DND-41 (cell line): ENCODE measurements around the gene SLC25A27.

Source experiments
- ATAC-seq: fragments of 200-7000 bp; cut with Tn5 transposase; 3 replicates; pipeline ENCODE4 v1.9.1; 2021; ENCODE audit warnings: low read depth; ENCODE audit not compliant: insufficient read depth
- DNase-seq: peaks from one replicate; pipeline ENCODE4 v3.0.0-alpha.2; 2020
- H2AFZ ChIP-seq: 2 replicates; pipeline ENCODE4 v1.6.0; 2012; ENCODE audit warnings: low read depth, low read length
- H3K27ac ChIP-seq: 2 replicates; pipeline ENCODE4 v1.5.1; 2012; ENCODE audit warnings: low read length, inconsistent platforms
- H3K27me3 ChIP-seq: fragments of 200-600 bp; sonication (generic); 2 replicates; pipeline ENCODE4 v1.6.0; 2012; ENCODE audit warnings: low read length, mild to moderate bottlenecking, inconsistent platforms; ENCODE audit not compliant: insufficient read depth, poor library complexity
- H3K36me3 ChIP-seq: 2 replicates; pipeline ENCODE4 v1.5.1; 2012; ENCODE audit warnings: low read length, inconsistent platforms; ENCODE audit not compliant: insufficient read depth
- H3K4me1 ChIP-seq: 2 replicates; pipeline ENCODE4 v1.5.1; 2012; ENCODE audit warnings: mild to moderate bottlenecking, low read length; ENCODE audit not compliant: insufficient read depth
- H3K4me2 ChIP-seq: 2 replicates; pipeline ENCODE4 v1.6.0; 2012; ENCODE audit warnings: mild to moderate bottlenecking, moderate library complexity, low read length, inconsistent platforms; ENCODE audit not compliant: insufficient read depth
- H3K4me3 ChIP-seq, 2 experiments: fragments of 200-600 bp in 1 of 2; shearing (Covaris generic) in 1 of 2; 2 replicates each; pipeline ENCODE4 v1.5.1; 2012 to 2016; ENCODE audit warnings: inconsistent platforms in 2 of 2, low read length in 2 of 2, mild to moderate bottlenecking in 2 of 2, low read depth in 1 of 2, moderate library complexity in 1 of 2
- H3K79me2 ChIP-seq: 2 replicates; pipeline ENCODE4 v1.6.0; 2012; ENCODE audit warnings: low read length, inconsistent platforms; ENCODE audit not compliant: insufficient read depth
- H3K9ac ChIP-seq: 2 replicates; pipeline ENCODE4 v1.6.0; 2012; ENCODE audit warnings: low read depth, mild to moderate bottlenecking, inconsistent platforms, low read length, moderate library complexity
- H3K9me3 ChIP-seq: 2 replicates; pipeline ENCODE4 v1.5.1; 2012; ENCODE audit warnings: low read length, moderate library complexity, mild to moderate bottlenecking, inconsistent platforms; ENCODE audit not compliant: insufficient read depth, severe bottlenecking
- H4K20me1 ChIP-seq: 2 replicates; pipeline ENCODE4 v1.6.0; 2012; ENCODE audit warnings: low read length; ENCODE audit not compliant: insufficient read depth
- CTCF ChIP-seq: IDR thresholded peaks from 2 replicates; pipeline ENCODE4 v1.5.1; 2012; ENCODE audit warnings: borderline replicate concordance, low read length, moderate library complexity, mild to moderate bottlenecking; ENCODE audit not compliant: poor library complexity, severe bottlenecking; ENCODE audit errors: extremely low read depth
- EZH2 ChIP-seq: IDR thresholded peaks from 3 replicates; pipeline ENCODE4 v1.6.1; 2012; ENCODE audit warnings: borderline replicate concordance, low read depth, mild to moderate bottlenecking, moderate library complexity, low read length, inconsistent platforms; ENCODE audit not compliant: severe bottlenecking

SLC25A27 gene

GRCh38 chr6:46652603-46653438, at the start of gene SLC25A27, which contains the start of gene CYP39A1:
Gene SLC25A27 (plus strand): TSS chr6:46652975. CDS start chr6:46653193, 218 bp downstream.
Gene CYP39A1 (minus strand): TSS chr6:46652818. CDS start chr6:46652582, 236 bp downstream.
- no peaks in the 10 kb centered on the region for H3K79me2 ChIP-seq
- TF ChIP-seq CTCF (no peak), EZH2 (no peak)
- no peaks in the 10 kb centered on the region for H3K27me3 ChIP-seq
- H4K20me1 ChIP-seq = no peaks in the 10 kb centered on the region
- H3K4me1 ChIP-seq = no peaks in the 10 kb centered on the region
- no peak within 1 kb of the TSS for H3K9ac ChIP-seq
- no peak within 1 kb of the TSS for H2AFZ ChIP-seq
- no peak for ATAC-seq
- no peaks in the 10 kb centered on the region for H3K9me3 ChIP-seq
- no peaks in the 10 kb centered on the region for H3K36me3 ChIP-seq
- DNase-seq = no peak
- no peak within 1 kb of the TSS for H3K27ac ChIP-seq
- H3K4me2 ChIP-seq = no peak within 1 kb of the TSS
- no peak within 1 kb of the TSS for H3K4me3 ChIP-seq

DNA sequence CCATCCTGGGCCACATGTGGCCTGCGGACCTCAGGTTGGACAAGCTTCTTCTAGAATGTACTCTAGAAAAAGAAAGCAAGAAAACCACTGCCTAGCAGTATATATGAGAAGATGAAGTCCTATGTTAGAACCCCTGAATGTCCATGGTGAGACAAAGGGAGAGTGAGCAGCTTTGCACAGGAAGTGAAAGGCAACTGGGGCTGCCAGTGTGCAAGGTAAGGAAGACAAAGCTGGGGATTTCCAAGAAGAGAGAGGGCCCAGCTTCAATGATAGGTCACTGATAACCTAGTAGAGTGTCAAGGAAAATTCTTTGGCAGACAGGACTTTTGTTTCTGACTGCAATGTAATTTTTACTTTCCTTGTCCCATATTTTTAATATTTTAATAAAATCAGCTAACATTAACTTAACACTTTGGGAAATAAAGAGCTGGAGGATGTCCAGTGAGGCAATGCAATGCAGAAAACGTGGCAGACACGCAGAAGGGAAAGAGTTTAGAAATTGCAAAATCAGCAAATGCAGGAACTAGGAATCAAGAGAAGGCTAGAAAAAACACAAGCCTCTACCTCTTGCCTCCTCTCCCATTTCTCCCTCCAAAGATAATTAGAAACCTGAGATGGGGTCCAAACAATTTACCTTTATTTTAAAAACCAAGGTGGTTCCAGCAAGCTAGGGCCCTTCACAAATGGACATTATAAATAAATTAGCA, 47.5 kb upstream of the SLC25A27 start:
- Histone ChIP-seq H3K9me3 (no peaks in the 10 kb centered on the region), H3K4me3 (no peak overlapping the region), H3K4me1 (no peaks in the 10 kb centered on the region), H3K4me2 (no peak overlapping the region), H3K27me3 (no peaks in the 10 kb centered on the region), H2AFZ (no peak overlapping the region), H3K9ac (no peak overlapping the region), H3K36me3 (no peaks in the 10 kb centered on the region), H3K79me2 (no peaks in the 10 kb centered on the region), H4K20me1 (no peaks in the 10 kb centered on the region), H3K27ac (no peak overlapping the region)
- DNase-seq (no peak), ATAC-seq (no peak)
- no peak for TF ChIP-seq EZH2
- no peak for TF ChIP-seq CTCF

DNA sequence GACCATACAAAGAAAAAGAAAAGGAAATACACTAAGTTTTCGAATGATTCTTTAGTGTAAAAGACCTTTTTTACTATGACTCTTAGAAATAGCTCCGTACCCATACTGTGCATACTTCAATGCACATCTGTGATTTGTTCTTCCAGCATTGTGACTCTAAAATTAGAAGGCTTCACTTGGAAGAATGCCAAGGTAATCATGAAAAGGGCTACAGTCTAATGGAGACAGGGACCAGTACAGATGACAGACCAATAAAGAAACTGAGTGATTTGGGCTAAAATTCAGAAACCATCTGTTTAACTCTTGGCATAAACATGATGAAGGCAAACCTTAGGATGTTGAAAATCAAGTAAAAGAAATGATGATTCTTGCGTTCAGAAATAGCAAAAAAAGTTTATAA, 46.4 kb upstream of the SLC25A27 start:
- TF ChIP-seq CTCF (no peak), EZH2 (no peak)
- H2AFZ ChIP-seq = no peak overlapping the region
- H3K36me3 ChIP-seq = no peaks in the 10 kb centered on the region
- no peak overlapping the region for H3K4me2 ChIP-seq
- ATAC-seq (no peak), DNase-seq (no peak)
- no peak overlapping the region for H3K27ac ChIP-seq
- no peak overlapping the region for H3K9ac ChIP-seq
- H3K4me3 ChIP-seq = no peak overlapping the region
- no peaks in the 10 kb centered on the region for H3K4me1 ChIP-seq
- H4K20me1 ChIP-seq = no peaks in the 10 kb centered on the region
- no peaks in the 10 kb centered on the region for H3K79me2 ChIP-seq
- H3K9me3 ChIP-seq = no peaks in the 10 kb centered on the region
- no peaks in the 10 kb centered on the region for H3K27me3 ChIP-seq
